GM19035 (cell line): Measurements from ENCODE around the gene IRGQ.
"Not testable (repeated sequence)": the region's sequence is repeated elsewhere in the genome, so short reads cannot be mapped to it uniquely, and the experiment has no call there.

Experiments
- ATAC-seq: cut with Tn5 transposase; IDR thresholded peaks from one replicate; pipeline ENCODE4 v1.9.1; 2021; ENCODE audit not compliant: unreplicated experiment

IRGQ gene

GRCh38 chr19:43625918-43626579 is 30.1 kb upstream of the IRGQ start:
- no peak for ATAC-seq

GRCh38 chr19:43624933-43625332 is 29.0 kb upstream of the IRGQ start:
- no peak for ATAC-seq

GRCh38 chr19:43623889-43624670 is 28.1 kb upstream of the IRGQ start:
- no peak for ATAC-seq

- ATAC-seq: no peak
Measured at GRCh38 chr19:43622956-43623355, 27.0 kb upstream of the IRGQ start.

GRCh38 chr19:43622070-43622469 is 26.1 kb upstream of the IRGQ start:
- ATAC-seq: no peak

- ATAC-seq: no peak
Measured at GRCh38 chr19:43620061-43621001, 24.4 kb upstream of the IRGQ start.

GRCh38 chr19:43619262-43620060 is 23.5 kb upstream of the IRGQ start, which contains the start of gene ZNF428:
Gene ZNF428, minus strand, starts transcription at chr19:43619629. Its CDS starts 5,325 bp downstream, at chr19:43614304.
- ATAC-seq: peak; percentile 74

- peak; percentile 14 for ATAC-seq
Measured at GRCh38 chr19:43618921-43619261, 23.0 kb upstream of the IRGQ start.

GRCh38 chr19:43616954-43617353 is 21.0 kb upstream of the IRGQ start:
- ATAC-seq: no peak

- ATAC-seq: no peak
Measured at GRCh38 chr19:43616306-43616705, 20.4 kb upstream of the IRGQ start.

- no peak for ATAC-seq
Measured at GRCh38 chr19:43612374-43612773, 16.4 kb upstream of the IRGQ start.

- ATAC-seq: no peak
Measured at GRCh38 chr19:43611788-43612187, 15.9 kb upstream of the IRGQ start, which contains the start of gene SRRM5. Gene SRRM5, plus strand, starts transcription at chr19:43612088. Its CDS starts 34 bp downstream, at chr19:43612122.

GRCh38 chr19:43610493-43610892 is 14.6 kb upstream of the IRGQ start:
- no peak for ATAC-seq

GRCh38 chr19:43609872-43610271 is 13.9 kb upstream of the IRGQ start:
- ATAC-seq: no peak

- ATAC-seq: no peak
Measured at GRCh38 chr19:43607238-43608205, 11.6 kb upstream of the IRGQ start.

- ATAC-seq: no peak
Measured at GRCh38 chr19:43606569-43607229, 10.8 kb upstream of the IRGQ start.

GRCh38 chr19:43605875-43606568 is 10.1 kb upstream of the IRGQ start:
- ATAC-seq: no peak

- ATAC-seq: not testable (repeated sequence)
Measured at GRCh38 chr19:43600326-43600725, 4.4 kb upstream of the IRGQ start.
